IPS-18c (cell line): ENCODE measurements around the gene FOXM1.
A peak's percentile ranks its signal among the peaks of the same experiment; 100 is the strongest.

Experiments used
- H3K4me3 ChIP-seq: 2 replicates; pipeline ENCODE4 v1.7.0; 2013; ENCODE audit warnings: low read depth, mild to moderate bottlenecking, low read length, moderate library complexity; ENCODE audit not compliant: insufficient read depth
- H3K9me3 ChIP-seq: one replicate; pipeline ENCODE4 v1.6.1; 2013; ENCODE audit warnings: mild to moderate bottlenecking, low read length, moderate library complexity; ENCODE audit not compliant: control insufficient read depth, insufficient read depth

The FOXM1 gene

DNA sequence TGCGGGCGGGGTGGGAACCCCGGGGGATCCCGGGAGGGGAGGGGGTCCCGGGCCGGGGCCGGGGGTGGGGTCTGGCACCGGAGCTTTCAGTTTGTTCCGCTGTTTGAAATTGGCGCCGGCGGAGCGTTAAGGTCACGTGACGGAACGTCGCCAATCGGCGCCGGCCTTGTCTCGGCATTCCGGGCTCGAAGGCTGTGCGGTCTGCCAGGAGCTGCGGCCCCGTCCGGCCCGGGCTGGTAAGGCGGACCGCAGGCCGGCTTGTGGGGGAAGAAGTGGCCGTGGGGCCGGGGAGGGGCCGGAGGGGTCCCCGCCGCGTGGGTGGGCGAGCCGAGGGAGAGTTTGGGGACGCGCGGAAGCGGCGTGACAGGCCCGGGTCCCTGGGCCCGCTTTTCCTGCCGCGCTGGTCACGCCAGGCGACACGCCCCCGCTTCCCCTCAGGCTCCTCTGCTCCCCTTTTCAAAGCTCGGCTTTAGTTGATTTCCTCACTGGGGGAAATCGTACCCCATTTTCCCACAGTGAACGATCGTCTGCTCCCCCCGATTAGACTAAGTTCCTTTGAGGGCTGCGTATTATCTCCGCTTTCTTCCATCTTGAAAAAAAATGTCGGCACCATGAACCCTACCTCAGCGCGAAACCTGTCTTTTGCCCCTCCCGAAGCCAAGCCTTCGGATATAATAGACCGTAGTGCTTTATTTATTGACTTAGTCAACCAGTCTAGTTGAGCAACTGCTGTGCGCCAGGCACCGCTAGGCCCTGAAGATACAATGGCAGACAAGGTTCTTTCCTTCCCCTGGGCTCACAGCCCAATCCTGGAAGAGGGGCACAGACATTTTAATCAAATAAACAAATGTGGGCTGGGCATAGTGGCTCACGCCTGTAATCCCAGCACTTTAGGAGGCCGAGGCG is at the start of gene FOXM1, which contains the start of gene RHNO1:
TSS of gene FOXM1 (minus strand) at position 128 of the 906 bp plus-strand sequence. CDS start 2,696 bp downstream, outside the sequence.
TSS of gene RHNO1 (plus strand) at position 177 of the 906 bp plus-strand sequence. CDS start 8,144 bp downstream, outside the sequence.
- H3K9me3 ChIP-seq, result no peaks in the 10 kb centered on the region
- H3K4me3 ChIP-seq, result peak within 1 kb of the TSS; percentile 93

- Histone ChIP-seq H3K9me3 (no peaks in the 10 kb centered on the region), H3K4me3 (no peak overlapping the region)
Observed at GRCh38 chr12:2925322-2925995, 48.5 kb upstream of the FOXM1 start.

DNA sequence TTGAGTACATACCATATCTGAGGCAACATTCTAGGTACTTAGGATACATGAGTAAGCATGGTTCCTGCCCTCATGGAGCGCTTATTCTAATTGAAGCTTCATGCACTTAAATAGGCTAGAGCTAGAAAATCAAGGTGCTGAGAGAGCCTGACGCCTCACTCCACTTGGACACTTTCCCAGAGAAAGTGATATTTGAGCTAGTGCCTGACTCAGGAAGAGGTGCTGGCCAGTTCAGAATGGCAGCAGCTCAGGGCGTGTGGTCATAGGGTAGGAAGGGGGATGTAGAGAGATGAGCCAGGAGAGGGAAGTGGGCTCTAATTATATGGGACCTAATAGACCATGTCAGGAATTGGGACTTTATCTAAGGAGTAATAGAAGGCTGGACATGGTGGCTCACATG is 47.0 kb upstream of the FOXM1 start:
- Histone ChIP-seq H3K9me3 (no peaks in the 10 kb centered on the region), H3K4me3 (no peak overlapping the region)

DNA sequence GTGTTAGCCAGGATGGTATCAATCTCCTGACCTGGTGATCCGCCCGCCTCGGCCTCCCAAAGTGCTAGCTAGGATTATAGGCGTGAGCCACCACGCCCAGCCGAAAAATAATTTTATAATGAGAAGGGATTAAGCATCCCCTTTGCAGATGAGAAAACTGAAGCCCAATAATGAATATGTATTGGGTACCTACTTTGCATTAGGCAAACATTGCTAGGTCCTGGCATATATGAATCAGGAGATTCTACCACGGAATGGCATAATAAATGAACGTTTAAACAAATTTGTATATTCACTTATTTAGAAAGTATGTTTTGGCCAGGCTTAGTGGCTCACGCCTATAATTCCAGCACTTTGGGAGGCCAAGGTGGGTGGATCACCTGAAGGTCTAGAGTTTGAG is 46.1 kb upstream of the FOXM1 start:
- Histone ChIP-seq H3K9me3 (no peaks in the 10 kb centered on the region), H3K4me3 (no peak overlapping the region)

DNA sequence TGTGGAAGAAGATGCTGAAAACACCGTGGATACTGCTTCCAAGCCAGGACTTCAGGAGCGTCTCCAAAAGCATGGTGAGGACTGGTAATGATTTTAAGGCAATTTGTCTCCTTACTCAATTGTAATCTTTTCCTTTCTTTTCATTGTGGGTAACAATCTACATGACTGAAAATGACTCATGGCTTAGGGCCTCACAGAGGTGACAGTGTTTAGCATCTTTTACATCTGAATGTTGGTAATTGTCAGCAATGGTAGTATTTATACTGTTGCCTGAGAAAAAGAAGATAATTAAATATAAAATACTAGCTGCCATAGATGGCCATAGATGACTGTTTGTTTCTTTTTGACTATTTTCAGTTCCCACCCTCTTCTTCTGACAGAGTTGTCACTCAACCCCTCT is 45.4 kb upstream of the FOXM1 start:
- Histone ChIP-seq H3K9me3 (no peaks in the 10 kb centered on the region), H3K4me3 (no peak overlapping the region)

- no peak overlapping the region for H3K4me3 ChIP-seq
- no peaks in the 10 kb centered on the region for H3K9me3 ChIP-seq
Observed at GRCh38 chr12:2919249-2919648, 42.3 kb upstream of the FOXM1 start.

DNA sequence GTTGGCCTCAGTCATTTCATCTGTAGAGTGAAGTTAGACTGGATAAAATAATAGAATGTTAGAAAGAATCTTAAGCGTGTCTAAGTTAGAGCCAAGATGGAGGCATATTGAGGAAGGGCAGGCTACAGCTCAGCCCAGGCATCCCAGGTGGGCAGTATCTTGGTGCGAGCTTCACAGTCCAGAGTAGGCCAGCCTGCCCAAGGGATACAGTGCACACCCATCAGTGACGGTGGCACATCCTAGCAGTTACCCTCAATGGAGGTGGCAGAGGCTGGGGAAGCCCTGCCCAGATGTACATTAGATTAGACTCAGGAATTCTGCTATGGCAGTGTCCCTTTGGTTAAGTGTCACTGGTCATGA is 35.2 kb upstream of the FOXM1 start:
- no peak overlapping the region for H3K4me3 ChIP-seq
- no peaks in the 10 kb centered on the region for H3K9me3 ChIP-seq

GRCh38 chr12:2904260-2904659 is 27.3 kb upstream of the FOXM1 start:
- Histone ChIP-seq H3K9me3 (no peaks in the 10 kb centered on the region), H3K4me3 (no peak overlapping the region)

DNA sequence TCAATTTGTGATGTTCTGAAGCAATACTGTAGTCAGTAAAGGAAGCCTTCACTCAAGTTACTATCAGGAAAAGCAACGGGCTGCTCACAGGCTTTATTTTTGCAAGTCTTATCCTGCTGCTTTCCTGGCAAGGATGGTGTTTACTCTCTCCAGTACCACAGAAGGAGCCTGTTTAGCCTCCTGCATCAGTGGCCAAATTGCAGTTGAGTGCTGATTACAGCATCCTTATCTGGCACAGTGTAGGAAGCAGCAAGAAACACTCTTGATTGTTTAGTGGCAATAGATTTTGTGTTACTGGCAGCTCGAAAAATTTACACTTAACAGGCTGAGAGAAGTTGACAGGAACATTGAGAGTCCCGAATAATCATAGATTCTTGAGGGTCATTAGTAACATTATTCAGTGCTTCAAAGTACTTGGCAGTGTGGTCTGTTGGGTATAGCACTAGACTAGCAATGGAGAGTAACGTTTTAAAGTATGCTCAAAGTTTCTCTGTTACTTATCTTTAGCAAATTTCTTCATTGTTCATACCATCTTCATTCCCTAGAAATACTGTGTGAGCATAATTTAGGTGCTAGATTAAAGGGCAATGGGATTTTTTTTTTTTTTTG is 25.4 kb upstream of the FOXM1 start:
- Histone ChIP-seq H3K9me3 (no peaks in the 10 kb centered on the region), H3K4me3 (no peak overlapping the region)

DNA sequence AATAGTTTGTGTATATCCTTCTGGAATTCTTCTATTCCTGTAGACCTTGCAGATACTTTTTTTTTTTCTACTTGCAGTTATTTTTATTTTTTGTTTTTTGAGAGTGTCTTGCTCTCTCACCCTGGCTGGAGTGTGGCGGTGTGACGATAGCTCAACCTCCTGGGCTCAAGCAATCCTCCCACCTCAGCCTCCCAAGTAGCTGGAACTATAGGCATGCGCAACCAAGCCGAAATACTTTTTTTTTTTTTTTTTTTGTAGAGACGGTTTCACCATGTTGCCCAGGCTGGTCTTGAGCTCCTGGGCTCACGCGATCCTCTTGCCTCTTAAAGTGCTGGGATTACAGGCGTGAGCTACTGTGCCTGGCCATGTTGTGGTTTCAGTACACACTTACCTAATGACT is 23.7 kb upstream of the FOXM1 start:
- no peak overlapping the region for H3K4me3 ChIP-seq
- H3K9me3 ChIP-seq, result no peaks in the 10 kb centered on the region

DNA sequence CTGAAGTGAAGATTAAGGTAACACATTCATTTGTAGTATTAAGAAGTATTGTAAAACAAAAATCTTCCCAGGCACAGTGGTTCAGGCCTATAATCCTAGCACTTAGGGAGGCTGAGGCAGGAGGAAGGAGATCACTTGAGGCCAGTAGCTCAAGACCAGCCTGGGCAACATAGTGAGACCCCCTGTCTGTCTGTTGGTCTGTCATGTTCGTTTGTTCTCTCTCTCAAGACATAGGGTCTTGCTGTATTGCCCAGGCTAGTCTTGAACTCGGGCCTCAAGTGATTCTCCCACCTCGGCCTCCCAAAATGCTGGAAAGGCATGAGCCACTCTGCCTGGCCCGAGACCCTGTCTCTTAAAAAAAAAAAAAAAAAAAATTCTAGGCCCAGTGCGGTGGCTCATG is 20.4 kb upstream of the FOXM1 start:
- no peak overlapping the region for H3K4me3 ChIP-seq
- no peaks in the 10 kb centered on the region for H3K9me3 ChIP-seq

DNA sequence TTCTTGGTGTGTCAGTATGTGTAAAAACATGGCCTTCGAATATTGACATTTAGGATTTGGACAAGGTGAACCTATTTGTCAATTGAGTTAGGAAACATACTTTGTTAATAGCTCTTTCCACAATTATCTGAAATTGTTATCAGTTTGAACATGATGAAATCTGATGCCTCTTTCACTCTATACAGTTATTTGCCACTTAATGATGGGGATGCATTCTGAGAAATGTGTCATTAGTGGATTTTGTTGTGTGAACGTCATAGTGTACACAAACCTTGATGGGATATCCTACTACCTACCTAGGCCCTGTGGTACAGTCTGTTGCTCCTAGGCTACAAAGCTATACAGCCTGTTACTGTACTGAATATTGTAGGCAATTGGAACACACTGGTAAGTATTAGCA is 18.5 kb upstream of the FOXM1 start:
- H3K9me3 ChIP-seq, result no peaks in the 10 kb centered on the region
- no peak overlapping the region for H3K4me3 ChIP-seq

GRCh38 chr12:2895051-2895451 is 18.1 kb upstream of the FOXM1 start:
- Histone ChIP-seq H3K9me3 (no peaks in the 10 kb centered on the region), H3K4me3 (no peak overlapping the region)

DNA sequence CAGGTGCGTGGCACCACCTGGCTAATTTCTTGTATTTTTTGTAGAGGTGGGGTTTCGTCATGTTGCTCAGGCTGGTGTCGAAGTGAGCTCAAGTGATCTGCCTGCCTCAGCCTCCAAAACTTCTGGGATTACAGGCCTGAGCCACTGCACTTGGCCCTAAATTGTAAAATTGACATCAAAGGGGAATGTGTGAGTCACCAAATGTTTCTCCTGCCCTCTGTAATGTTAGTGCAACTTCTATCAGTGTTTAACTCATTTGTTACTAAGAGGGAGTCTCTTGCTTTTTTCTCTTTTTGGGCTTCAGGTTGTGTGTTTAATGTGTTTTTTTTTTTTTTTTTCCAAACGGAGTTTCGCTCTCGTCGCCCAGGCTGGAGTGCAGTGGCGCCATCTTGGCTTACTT is 16.0 kb upstream of the FOXM1 start:
- H3K4me3 ChIP-seq, result no peak overlapping the region
- H3K9me3 ChIP-seq, result no peaks in the 10 kb centered on the region

- no peaks in the 10 kb centered on the region for H3K9me3 ChIP-seq
- H3K4me3 ChIP-seq, result no peak overlapping the region
Observed at GRCh38 chr12:2892246-2892645, 15.3 kb upstream of the FOXM1 start.

DNA sequence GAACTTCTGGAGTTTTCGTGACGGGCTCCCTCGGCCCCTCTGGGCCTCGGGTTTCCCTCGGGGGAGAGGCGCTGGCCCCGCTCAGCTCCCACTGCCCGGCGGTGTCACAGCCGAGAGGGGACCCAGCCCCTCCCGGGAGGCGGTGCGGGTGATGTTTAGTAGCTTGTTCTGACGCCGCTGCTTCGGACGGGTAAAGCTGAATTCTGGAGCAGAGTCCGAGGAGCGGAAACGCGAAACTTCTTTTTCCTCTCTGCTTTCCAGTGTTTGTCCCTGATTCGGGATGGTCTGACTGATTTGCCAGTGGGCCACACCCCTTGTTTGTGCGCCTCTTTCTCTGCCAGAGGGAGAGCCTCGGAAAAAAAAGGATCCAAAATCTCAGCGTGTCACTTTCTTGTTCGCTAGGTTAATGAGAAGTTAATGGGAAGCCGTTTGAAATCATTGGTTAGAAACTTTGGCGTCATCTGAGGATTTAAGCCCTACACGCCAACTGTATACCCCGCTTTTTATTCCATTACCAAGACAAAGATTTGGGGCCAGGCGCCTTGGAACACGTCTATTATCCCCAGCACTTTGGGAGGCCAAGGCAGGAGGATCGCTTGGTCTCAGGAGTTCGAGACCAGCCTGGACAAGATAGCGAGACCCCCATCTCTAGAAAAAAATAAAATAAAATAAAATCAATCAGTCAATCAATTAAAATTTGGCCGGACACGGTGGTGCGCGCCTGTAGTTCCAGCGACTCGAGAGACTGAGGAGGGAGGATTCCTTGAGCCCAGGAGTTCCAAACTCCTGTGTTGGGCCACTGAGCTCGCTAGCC is 14.5 kb upstream of the FOXM1 start:
- H3K4me3 ChIP-seq, result peak overlapping the region; percentile 73
- H3K9me3 ChIP-seq, result no peaks in the 10 kb centered on the region
